Right atrium auricular region (tissue), 2 donors: ENCODE data around the gene ANP32D. TPM values are rescaled to one million over a fixed set of nuclear protein-coding genes. Genes with fewer than 3 reads are reported as not detected.
"Not testable (repeated sequence)": the region's sequence is repeated elsewhere in the genome, so short reads cannot be mapped to it uniquely, and the experiment has no call there.

ENCODE experiments used
- DNase-seq: peaks from one replicate; pipeline ENCODE4 v3.0.0-alpha.2; 2019; ENCODE audit warnings: low spot score
- H3K27ac ChIP-seq, 2 donors: fragments of 200-600 bp; sonication (generic); 1 replicate in 1 of 2; 2 replicates in 1 of 2; pipeline ENCODE4 v1.5.1; 2016 to 2019
- H3K27me3 ChIP-seq, 2 donors: fragments of 200-600 bp; sonication (generic); one replicate each; pipeline versions ENCODE4 v1.5.1 to v1.6.0; 2017 to 2019
- H3K36me3 ChIP-seq: fragments of 200-600 bp; sonication (generic); one replicate; pipeline ENCODE4 v1.5.1; 2016
- H3K4me1 ChIP-seq, 2 donors: fragments of 200-600 bp; sonication (generic); one replicate each; pipeline versions ENCODE4 v1.5.1 to v1.6.0; 2017 to 2019
- H3K4me3 ChIP-seq, 2 donors: fragments of 200-600 bp; sonication (generic); 1 replicate in 1 of 2; 2 replicates in 1 of 2; pipeline ENCODE4 v1.5.1; 2017 to 2019; ENCODE audit warnings: mild to moderate bottlenecking in 1 of 2, moderate library complexity in 1 of 2
- H3K9me3 ChIP-seq, 2 donors: fragments of 200-600 bp; sonication (generic); one replicate each; pipeline ENCODE4 v1.5.1; 2019
- total RNA-seq, 2 donors: library from RNA; depleted of rRNA; stranded (reverse); fragments of >200 nt; gene quantifications; one replicate each; pipeline ENCODE4 v1.1.0, GENCODE V29; 2016
- TF ChIP-seq, protein P1 (sequence below), 2 donors: fragments of 200-600 bp; sonication (generic); IDR thresholded peaks; one replicate each; pipeline ENCODE4 v1.5.1; 2019; ENCODE audit warnings: antibody characterized with exemption in 2 of 2

Gene ANP32D
- total RNA-seq, 2 donors from 2014 or later, result not detected

- Histone ChIP-seq H3K27ac (no peak overlapping the region), H3K9me3 (no peaks in the 10 kb centered on the region), H3K4me1 (peaks cover 0 to 9% of the 10 kb centered on the region in 2 donors), H3K27me3 (no peaks in the 10 kb centered on the region), H3K36me3 (no peaks in the 10 kb centered on the region), H3K4me3 (no peak overlapping the region)
- TF ChIP-seq, protein P1, sequence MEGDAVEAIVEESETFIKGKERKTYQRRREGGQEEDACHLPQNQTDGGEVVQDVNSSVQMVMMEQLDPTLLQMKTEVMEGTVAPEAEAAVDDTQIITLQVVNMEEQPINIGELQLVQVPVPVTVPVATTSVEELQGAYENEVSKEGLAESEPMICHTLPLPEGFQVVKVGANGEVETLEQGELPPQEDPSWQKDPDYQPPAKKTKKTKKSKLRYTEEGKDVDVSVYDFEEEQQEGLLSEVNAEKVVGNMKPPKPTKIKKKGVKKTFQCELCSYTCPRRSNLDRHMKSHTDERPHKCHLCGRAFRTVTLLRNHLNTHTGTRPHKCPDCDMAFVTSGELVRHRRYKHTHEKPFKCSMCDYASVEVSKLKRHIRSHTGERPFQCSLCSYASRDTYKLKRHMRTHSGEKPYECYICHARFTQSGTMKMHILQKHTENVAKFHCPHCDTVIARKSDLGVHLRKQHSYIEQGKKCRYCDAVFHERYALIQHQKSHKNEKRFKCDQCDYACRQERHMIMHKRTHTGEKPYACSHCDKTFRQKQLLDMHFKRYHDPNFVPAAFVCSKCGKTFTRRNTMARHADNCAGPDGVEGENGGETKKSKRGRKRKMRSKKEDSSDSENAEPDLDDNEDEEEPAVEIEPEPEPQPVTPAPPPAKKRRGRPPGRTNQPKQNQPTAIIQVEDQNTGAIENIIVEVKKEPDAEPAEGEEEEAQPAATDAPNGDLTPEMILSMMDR (IDR thresholded peaks at IDR 0.05), result no peak
- no peak for DNase-seq
Measured at GRCh38 chr12:48445538-48445937, 26.8 kb upstream of the ANP32D start.

DNA sequence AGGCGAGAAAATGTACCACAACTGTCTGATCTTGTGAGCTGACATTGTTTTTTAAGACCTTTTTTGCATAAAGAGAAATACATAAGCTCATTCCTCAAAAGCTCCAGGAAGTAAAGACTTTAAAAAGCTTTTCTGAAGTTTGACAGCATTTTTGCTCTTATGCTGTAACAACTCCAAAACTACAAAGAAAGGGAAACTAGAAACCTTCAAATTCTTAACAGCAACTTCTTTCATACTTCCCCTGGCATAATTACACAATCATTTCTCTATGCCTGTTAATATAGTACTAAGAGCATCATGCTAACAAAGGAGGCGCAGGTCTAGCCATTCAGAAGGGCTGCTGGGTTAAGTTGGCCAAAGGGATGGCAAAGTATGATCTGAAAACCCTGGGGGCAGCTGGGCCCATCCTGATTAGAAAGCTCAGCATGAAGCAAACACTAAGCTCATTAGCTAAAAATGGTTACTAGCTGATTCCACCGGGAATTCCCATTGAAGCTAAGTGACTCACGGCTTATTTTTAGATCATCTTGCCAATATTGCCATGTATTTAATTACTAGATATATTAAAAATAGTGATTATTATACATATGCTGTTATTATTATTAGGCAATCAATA lies 26.1 kb upstream of the ANP32D start:
- Histone ChIP-seq H3K9me3 (no peaks in the 10 kb centered on the region), H3K4me3 (no peak overlapping the region), H3K27ac (no peak overlapping the region), H3K4me1 (peaks cover 0 to 9% of the 10 kb centered on the region in 2 donors), H3K36me3 (no peaks in the 10 kb centered on the region), H3K27me3 (no peaks in the 10 kb centered on the region)
- TF ChIP-seq, protein P1 (IDR thresholded peaks at IDR 0.05), result no peak
- DNase-seq, result no peak

DNA sequence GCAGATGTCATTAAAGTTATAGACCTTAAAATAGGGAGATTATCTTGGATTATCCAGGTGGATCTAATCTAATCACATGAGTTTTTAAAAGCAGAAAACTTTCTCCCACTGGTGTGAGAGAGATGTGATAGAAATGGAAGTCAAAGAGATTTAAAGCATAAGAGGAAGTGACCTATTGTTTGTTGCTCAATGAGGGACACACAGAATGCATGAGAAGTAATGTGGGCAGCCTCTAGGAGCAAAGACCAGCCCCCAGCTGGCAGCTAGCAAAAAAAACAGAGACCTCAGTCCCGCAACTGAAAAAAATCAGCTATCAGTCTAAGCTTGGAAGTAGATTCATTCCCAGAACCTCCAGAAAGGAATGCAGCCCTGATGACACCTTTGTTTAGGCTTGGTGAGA lies 24.6 kb upstream of the ANP32D start:
- no peak overlapping the region for H3K27ac ChIP-seq
- DNase-seq, result no peak
- H3K4me1 ChIP-seq, result peaks cover 0 to 9% of the 10 kb centered on the region in 2 donors
- no peaks in the 10 kb centered on the region for H3K9me3 ChIP-seq
- no peaks in the 10 kb centered on the region for H3K27me3 ChIP-seq
- TF ChIP-seq, protein P1 (IDR thresholded peaks at IDR 0.05), result no peak
- no peaks in the 10 kb centered on the region for H3K36me3 ChIP-seq
- no peak overlapping the region for H3K4me3 ChIP-seq

- DNase-seq, result no peak
- no peaks in the 10 kb centered on the region for H3K9me3 ChIP-seq
- H3K4me1 ChIP-seq, result peaks cover 0 to 4% of the 10 kb centered on the region in 2 donors
- no peaks in the 10 kb centered on the region for H3K27me3 ChIP-seq
- TF ChIP-seq, protein P1 (IDR thresholded peaks at IDR 0.05), result no peak
- no peaks in the 10 kb centered on the region for H3K36me3 ChIP-seq
- H3K4me3 ChIP-seq, result no peak overlapping the region
- H3K27ac ChIP-seq, result no peak overlapping the region
Measured at GRCh38 chr12:48451372-48451771, 21.0 kb upstream of the ANP32D start.

DNA sequence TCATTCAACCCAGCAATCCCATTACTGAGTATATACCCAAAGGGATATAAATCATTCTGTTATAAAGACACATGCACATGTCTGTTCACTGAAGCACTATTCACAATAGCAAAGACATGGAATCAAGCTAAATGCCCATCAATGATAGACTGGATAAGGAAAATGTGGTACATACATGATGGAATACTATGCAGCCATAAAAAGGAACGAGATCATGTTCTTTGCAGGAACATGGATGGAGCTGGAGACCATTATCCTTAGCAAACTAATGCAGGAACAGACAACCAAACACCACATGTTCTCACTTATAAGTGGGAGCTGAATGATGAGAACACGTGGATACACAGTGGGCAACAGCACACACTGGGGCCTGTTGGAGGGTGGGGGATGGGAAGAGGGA lies 19.4 kb upstream of the ANP32D start:
- not testable (repeated sequence) for H3K36me3 ChIP-seq, DNase-seq, H3K4me1 ChIP-seq, H3K27ac ChIP-seq, H3K4me3 ChIP-seq, H3K27me3 ChIP-seq, H3K9me3 ChIP-seq

DNA sequence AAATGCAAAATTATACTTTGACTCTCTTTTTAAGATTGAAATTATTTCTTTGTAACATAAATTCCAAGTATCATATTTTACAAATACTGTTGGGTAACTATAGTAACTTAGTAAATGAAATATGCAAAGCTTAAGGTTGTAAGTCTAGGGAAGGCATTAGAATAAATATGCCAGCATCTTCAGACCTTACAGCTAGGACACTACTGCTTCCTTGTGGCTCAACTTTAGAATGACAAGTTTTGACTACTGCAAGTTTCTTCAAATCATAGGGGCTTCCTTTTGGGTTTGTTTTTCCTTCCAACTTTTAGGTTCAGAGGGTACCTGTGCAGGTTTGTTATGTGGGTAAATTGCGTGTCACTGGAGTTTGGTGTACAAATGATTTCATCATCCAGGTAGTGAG lies 17.7 kb upstream of the ANP32D start:
- DNase-seq, result no peak
- Histone ChIP-seq H3K4me1 (no peaks in the 10 kb centered on the region), H3K9me3 (no peaks in the 10 kb centered on the region), H3K4me3 (no peak overlapping the region), H3K27me3 (no peaks in the 10 kb centered on the region), H3K27ac (no peak overlapping the region), H3K36me3 (no peaks in the 10 kb centered on the region)
- TF ChIP-seq, protein P1 (IDR thresholded peaks at IDR 0.05), result peak in 1 of 2 donors; percentile 65
